HS-5 (cell line): ENCODE measurements around the gene HOMER2.

Source experiments
- DNase-seq: peaks from one replicate; pipeline ENCODE4 v3.0.0-alpha.2; 2012; ENCODE audit warnings: low read depth

HOMER2 gene

GRCh38 chr15:82928711-82929110, 23.8 kb downstream of the HOMER2 start:
- DNase-seq: no peak

- no peak for DNase-seq
Observed at GRCh38 chr15:82923744-82924143, 28.8 kb downstream of the HOMER2 start.

- no peak for DNase-seq
Observed at GRCh38 chr15:82922737-82923136, 29.8 kb downstream of the HOMER2 start.

GRCh38 chr15:82921939-82922338, 30.6 kb downstream of the HOMER2 start:
- DNase-seq: no peak

- DNase-seq: no peak
Observed at GRCh38 chr15:82921242-82921641, 31.3 kb downstream of the HOMER2 start.

- DNase-seq: no peak
Observed at GRCh38 chr15:82919231-82919886, 33.2 kb downstream of the HOMER2 start.

- DNase-seq: no peak
Observed at GRCh38 chr15:82918607-82919230, 33.8 kb downstream of the HOMER2 start.

GRCh38 chr15:82918162-82918561, 34.4 kb downstream of the HOMER2 start:
- DNase-seq: no peak

GRCh38 chr15:82917249-82917648, 35.3 kb downstream of the HOMER2 start:
- DNase-seq: no peak

GRCh38 chr15:82916161-82916952, 36.2 kb downstream of the HOMER2 start:
- DNase-seq: no peak

GRCh38 chr15:82914396-82914795, 38.1 kb downstream of the HOMER2 start:
- DNase-seq: no peak

GRCh38 chr15:82911458-82911857, 41.1 kb downstream of the HOMER2 start:
- no peak for DNase-seq

- no peak for DNase-seq
Observed at GRCh38 chr15:82910721-82911120, 41.8 kb downstream of the HOMER2 start.

GRCh38 chr15:82909080-82909815, 43.3 kb downstream of the HOMER2 start:
- DNase-seq: no peak

GRCh38 chr15:82907350-82907749, 45.2 kb downstream of the HOMER2 start:
- no peak for DNase-seq

GRCh38 chr15:82904574-82904973, 47.9 kb downstream of the HOMER2 start:
- DNase-seq: no peak

- no peak for DNase-seq
Observed at GRCh38 chr15:82903511-82903910, 49.0 kb downstream of the HOMER2 start.

GRCh38 chr15:82901114-82901805, 51.3 kb downstream of the HOMER2 start:
- DNase-seq: no peak

- no peak for DNase-seq
Observed at GRCh38 chr15:82900511-82901060, 51.9 kb downstream of the HOMER2 start.

- DNase-seq: no peak
Observed at GRCh38 chr15:82898961-82899360, 53.6 kb downstream of the HOMER2 start.

GRCh38 chr15:82895983-82896382, 56.5 kb downstream of the HOMER2 start:
- no peak for DNase-seq
